GM19395 (cell line): Measurements from ENCODE around the gene ZSWIM8.
"Not testable (repeated sequence)": the region's sequence is repeated elsewhere in the genome, so short reads cannot be mapped to it uniquely, and the experiment has no call there.

ENCODE experiments used
- ATAC-seq: cut with Tn5 transposase; IDR thresholded peaks from one replicate; pipeline ENCODE4 v1.9.1; 2021; ENCODE audit warnings: mild to moderate bottlenecking, moderate library complexity; ENCODE audit not compliant: unreplicated experiment

Gene ZSWIM8

DNA sequence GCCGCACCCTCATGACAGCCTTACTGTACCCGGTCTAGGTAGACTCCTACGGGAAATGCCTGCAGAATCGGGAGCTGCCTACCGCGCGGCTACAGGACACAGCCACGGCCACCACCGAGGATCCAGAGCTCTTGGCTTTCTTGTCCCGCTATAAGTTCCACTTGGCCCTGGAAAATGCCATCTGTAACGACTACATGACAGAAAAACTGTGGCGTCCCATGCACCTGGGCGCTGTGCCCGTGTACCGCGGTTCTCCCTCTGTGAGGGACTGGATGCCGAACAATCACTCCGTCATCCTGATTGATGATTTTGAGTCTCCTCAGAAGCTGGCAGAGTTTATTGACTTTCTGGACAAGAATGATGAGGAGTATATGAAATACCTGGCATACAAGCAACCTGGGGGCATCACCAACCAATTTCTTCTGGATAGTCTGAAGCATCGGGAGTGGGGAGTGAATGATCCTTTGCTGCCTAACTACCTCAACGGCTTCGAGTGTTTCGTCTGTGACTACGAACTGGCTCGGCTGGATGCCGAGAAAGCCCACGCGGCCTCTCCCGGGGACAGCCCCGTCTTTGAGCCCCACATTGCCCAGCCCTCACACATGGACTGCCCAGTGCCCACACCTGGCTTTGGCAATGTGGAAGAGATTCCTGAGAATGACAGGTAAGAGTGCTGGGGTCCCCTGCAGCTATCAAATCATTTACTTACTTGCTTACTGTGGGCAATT is 12.1 kb upstream of the ZSWIM8 start:
- ATAC-seq: peak; percentile 21

DNA sequence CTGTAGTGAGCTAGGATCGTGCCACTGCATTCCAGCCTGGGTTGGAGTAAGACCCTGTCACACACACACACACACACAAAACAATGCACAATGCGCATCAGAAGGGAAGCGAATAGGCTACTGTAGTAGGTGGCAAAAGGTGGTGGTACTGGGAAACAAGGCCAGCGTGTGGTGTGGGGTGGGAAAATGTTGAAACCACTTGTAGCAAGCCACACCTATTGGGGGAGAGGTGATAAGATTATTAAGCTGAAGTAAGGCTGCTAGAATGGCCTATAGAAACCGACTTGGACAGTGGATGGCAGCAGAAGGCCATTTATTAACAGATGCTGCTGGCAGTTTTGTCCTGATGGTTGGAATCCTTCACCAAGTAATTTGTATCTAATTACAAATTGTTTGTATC is 10.8 kb upstream of the ZSWIM8 start:
- ATAC-seq: no peak

DNA sequence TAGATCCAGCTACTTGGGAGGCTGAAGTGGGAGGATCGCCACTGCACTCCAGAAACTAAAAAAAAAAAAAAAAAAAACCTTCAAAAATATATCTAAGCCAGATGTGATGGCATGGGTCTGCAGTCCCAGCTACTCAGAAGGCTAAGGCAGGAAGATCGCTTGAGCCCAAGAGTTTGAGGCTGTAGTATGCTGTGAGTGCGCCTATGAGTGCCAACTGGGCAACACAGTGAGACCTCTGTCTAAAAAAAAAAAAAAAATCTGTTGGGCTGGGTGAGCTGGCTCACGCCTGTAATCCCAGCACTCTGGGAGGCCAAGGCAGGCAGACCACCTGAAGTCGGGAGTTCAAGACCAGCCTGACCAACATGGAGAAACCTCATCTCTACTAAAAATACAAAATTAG is 6.4 kb upstream of the ZSWIM8 start:
- no peak for ATAC-seq

DNA sequence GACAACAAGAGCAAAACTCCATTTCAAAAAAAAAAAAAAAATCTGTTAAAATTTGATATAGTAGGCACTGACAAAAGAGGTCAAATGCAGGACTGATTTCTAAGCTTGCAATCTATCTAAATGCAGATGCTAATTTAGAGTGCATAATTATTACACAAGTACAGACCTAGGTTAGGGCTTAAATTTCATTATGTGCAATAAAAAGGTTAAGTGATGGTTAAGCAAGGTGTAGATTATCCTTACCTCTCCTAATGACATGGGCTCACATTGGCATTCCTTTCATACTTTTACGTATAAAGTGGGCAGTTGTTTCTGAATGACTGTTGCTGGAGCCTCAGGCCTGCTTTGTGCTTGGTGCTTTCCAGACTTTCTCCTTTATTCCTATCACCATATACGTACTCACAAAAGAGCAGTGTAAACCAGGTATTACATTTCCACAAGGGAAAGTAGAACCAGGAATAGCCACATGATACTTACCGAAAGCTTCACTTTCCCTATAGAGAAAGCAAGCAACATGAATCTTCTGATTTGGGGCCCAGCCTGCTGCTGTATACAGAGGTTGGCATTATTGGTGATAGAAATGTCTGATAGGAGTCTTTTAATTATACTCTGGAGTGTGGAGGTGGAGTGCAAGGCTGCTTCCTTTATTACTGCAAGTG is 5.7 kb upstream of the ZSWIM8 start:
- no peak for ATAC-seq

DNA sequence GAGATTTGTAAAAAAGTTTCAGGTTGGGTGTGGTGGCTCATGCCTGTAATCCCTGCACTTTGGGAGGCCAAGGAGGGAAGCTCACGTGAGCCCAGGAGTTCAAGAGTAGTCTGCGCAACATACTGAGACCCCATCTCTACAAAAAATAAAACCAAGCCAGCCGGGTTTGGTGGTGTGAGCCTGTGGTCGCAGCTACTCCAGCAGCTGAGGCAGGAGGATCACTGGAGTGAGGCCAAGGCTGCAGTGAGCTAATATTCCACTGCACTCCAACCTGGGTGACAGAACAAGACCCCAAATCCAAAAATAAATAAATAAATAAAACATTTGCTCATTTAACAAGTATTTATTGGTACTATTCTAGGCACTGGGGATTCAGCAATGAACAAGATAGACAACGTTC is 5.1 kb upstream of the ZSWIM8 start:
- no peak for ATAC-seq

DNA sequence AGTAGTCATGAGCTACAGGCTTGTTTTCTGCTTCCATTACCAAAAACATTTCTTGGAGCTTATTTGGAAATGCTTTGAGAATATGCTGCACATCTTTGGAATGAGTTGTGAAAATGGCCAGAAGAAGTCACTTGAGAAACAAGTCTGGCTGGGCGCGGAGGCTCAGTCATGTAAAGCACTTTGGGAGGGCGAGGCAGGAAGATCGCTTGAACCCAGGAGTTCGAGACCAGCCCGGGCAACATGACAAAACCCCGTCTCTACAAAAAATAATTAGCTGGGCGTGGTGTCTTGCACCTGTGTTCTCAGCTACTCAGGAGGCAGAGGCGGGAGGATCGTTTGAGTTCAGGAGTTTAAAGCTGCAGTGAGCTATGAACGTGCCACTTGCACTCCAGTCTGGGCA is 4.4 kb upstream of the ZSWIM8 start:
- no peak for ATAC-seq

DNA sequence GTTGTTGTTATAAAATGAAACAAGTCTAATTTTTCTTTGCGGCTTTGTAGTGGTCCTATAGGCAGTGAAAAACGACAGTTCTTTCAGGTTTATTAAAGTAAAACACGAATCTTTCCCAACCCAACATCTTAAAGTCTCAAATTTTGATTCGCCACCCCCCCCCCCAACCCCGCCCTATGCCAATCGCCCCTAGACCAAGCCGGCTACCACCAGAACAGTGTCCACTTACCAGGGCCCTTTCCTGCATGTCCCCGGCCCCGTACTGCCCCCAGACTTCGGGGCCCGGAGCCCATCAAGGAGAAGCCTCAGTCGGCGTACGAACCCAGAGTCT is 3.9 kb upstream of the ZSWIM8 start:
- no peak for ATAC-seq

DNA sequence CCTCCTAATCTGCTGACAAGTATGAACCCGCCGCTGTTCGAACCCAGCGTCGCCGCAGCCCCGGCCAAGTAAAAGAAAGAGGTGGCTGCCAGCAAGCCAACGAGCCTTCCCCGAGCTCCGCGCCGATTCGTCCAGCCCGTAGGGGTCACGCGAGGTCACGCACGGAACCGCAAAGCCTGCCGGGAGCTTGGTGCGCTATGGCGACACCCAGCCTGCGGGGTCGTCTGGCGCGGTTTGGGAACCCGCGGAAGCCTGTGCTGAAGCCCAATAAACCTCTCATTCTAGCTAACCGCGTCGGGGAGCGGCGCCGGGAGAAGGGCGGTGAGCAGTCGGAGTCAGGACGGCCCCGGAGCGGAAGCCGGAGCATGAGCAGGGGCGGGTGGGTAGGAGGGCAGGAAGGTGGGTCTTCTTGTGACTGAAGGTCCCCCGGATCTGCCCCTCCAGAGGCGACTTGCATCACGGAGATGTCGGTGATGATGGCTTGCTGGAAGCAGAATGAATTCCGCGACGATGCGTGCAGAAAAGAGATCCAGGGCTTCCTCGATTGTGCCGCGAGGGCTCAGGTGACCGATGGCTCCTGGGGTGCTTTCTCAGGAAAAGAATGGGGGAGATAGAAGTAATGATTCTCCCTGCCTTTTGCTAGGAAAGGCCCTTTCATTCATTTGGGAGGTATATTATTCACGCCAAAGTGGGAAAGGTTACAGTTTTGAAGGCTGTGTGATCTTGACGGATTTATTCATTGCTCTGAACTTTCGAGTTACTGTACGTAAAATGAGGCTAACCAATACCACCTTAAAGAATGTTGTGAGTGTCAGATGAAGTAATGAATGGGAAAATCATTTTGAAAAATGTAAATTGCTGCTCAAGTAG is 3.3 kb upstream of the ZSWIM8 start, which contains the start of gene CHCHD1:
Gene CHCHD1 (plus strand): TSS at position 170 of the 870 bp plus-strand sequence. CDS start 28 bp downstream, at position 198.
- ATAC-seq: peak; percentile 60

DNA sequence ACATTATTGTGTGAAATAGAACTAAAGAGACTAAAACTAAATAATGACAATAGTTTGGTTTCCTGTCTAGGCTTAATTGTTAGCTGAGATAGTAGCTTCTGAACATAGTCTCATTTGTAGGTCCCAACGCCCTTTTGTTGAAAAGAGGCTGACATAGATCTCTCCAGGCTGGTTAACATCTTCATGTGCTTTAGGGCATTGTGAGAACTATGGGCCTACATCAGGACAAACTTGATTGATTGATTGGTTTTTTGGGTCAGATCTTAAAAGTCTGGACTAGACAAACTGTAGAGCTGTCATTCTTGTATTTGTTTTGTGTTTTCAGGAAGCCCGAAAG is 2.7 kb upstream of the ZSWIM8 start:
- no peak for ATAC-seq

DNA sequence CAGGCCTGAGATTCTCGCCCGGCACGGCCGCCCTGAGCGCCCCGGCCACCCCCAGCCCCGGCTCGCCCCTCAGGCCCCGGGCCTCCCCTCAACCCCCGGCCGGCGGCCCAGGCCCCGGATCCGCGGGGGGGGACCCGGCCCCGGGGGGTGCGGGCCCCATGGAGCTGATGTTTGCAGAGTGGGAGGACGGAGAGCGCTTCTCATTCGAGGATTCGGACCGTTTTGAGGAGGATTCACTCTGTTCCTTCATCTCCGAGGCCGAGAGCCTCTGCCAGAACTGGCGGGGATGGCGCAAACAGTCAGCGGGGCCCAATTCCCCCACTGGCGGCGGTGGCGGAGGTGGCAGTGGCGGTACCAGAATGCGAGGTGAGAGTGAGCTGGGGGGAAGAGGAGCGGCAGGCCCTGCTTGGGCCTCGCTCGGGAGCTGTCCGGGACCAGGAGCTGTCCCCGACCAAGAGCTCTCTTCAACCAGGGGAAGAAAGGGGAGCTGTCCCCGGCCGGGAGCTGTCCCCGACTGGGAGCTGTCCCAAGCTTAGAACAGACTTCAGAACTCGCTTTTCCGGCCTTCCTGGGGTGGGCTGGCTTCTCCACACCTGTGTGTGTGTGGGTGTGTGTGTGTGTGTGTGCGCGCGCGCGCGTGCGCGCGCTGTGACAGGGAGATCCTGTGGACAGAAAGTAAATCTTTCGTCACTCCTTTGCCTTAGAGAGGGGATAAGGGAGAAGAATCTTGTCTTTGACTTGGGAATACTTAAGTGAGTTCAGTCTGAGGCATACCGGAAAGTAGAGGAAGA is 510 bp downstream of the ZSWIM8 start:
- peak; percentile 9 for ATAC-seq

DNA sequence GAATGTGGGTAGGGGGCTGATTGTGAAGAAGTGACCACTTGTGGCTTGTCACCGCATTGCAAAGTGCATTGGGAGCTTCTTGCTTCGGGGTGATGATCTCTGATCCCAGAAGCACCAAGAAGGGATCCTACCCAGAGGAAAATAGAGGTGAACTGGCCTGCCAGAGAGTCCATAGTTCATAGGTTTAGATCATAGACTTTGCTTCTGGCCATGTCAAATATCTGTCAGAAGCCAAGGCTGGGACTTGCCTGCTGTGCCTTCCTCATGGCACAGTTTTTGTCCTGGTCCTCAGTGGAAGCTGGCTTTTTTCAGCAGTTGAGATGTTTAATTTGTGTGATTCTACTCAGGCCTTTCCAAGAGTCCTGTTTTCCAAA is 1.1 kb downstream of the ZSWIM8 start:
- ATAC-seq: no peak

DNA sequence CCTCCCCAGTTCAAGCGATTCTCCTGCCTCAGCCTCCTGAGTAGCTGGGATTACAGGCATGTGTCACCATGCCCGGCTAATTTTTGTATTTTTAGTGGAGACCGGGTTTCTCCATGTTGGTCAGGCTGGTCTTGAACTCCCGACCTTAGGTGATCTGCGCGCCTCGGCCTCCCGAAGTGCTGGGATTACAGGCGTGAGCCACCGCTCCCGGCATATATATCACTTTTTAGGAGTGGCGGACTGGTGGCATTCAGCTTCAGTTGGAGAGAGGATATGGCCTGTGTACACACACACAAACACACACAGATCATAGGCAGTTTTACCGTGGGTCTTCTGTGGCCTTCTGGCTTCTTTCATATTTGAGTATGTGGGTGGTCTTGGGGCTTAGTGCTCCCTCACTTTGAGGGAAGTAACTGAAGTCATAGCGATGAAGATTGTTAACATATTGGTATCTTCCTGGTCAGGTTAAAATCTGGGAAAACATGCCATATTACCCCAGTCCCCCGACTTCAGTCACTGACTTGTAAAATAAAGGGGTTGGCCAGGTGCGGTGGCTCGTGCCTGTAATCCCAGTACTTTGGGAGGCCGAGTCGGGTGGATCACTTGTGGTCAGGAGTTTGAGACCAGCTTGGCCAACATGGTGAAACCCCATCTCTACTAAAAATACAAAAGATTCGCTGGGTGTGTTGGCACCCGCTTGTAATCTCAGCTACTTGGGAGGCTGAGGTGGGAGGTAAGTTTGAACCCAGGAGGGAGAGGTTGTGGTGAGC is 1.8 kb downstream of the ZSWIM8 start:
- ATAC-seq: not testable (repeated sequence)

DNA sequence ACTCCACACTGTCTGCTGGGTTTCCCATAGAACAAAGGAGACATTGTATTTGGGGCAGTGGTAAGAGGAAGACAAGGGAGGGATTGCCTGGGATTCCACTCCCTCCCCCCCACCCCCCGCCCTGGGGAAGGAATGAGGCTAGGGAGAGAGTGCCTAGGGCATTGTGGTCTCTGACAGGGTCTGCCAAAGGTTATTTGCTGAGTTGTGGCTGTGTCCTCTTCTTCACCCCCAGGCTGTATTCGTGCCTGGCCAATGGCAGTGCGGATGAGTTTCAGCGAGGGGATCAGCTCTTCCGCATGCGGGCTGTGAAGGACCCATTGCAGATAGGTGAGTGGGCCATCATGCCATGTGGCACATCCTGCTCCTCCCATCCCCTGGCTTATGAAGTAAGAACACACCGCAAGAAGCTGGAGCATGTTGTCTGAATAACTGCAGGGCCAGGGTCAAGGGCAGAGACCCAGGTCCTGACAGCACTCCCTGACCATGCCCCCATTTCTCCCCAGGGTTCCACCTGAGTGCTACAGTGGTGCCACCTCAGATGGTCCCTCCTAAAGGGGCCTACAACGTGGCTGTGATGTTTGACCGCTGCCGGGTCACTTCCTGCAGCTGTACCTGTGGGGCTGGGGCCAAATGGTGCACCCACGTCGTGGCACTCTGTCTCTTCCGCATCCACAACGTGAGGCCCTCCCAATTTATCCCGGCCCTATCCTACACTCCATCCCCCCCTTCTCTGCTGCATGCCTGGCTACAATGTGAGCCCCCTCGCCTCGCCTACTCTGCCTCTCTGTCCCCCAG is 3.7 kb downstream of the ZSWIM8 start:
- no peak for ATAC-seq

DNA sequence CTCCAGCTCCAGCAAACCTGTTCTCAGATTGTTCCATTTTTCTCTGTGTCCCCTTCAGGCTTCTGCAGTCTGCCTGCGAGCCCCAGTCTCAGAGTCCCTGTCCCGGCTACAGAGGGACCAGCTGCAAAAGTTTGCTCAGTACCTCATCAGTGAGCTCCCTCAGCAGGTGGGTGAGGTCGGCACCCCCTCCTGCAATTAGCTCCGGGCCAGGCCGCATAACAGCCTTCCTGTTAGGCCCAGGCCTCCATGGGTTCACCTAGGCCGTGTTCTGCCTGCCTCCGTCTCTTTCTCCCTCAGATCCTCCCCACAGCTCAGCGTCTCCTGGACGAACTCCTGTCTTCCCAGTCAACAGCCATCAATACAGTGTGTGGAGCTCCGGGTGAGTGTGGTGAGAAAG is 4.3 kb downstream of the ZSWIM8 start:
- no peak for ATAC-seq

DNA sequence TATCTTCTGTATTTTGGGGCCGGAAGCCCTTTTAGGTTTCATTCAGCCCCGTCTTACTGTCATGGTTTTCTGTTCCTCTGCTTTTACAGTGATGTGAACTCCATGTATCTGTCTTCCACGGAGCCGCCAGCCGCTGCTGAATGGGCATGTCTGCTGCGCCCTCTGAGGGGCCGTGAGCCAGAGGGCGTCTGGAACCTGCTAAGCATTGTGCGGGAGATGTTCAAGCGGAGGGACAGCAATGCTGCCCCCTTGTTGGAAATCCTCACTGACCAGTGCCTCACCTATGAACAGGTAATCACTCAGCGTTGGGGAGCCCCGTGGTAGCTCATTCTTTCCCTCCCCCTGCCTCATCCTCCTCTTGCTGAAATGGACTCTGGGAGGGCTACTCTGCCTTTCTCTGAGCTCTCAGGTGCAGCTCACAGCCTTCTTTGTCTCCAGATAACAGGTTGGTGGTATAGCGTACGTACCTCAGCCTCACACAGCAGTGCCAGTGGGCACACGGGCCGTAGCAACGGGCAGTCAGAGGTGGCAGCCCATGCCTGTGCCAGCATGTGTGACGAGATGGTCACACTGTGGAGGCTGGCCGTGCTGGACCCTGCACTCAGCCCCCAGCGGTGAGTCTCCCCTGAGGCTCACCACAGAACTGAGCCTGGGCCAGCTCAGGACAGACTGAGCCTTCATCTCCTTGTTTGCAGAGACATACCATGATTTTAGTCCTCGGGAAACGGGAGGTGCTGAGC is 5.7 kb downstream of the ZSWIM8 start:
- no peak for ATAC-seq

DNA sequence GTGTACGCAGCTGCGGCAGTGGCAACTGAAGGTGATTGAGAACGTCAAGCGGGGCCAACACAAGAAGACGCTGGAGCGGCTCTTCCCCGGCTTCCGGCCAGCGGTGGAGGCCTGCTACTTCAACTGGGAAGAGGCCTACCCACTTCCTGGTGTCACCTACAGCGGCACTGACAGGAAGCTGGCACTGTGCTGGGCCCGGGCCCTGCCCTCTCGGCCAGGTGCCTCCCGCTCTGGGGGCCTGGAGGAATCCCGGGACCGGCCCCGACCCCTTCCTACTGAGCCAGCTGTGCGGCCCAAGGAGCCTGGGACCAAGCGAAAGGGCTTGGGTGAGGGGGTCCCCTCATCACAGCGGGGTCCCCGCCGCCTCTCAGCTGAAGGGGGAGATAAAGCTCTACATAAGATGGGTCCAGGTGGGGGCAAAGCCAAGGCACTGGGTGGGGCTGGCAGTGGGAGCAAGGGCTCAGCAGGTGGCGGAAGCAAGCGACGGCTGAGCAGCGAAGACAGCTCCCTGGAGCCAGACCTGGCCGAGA is 6.5 kb downstream of the ZSWIM8 start:
- ATAC-seq: no peak

DNA sequence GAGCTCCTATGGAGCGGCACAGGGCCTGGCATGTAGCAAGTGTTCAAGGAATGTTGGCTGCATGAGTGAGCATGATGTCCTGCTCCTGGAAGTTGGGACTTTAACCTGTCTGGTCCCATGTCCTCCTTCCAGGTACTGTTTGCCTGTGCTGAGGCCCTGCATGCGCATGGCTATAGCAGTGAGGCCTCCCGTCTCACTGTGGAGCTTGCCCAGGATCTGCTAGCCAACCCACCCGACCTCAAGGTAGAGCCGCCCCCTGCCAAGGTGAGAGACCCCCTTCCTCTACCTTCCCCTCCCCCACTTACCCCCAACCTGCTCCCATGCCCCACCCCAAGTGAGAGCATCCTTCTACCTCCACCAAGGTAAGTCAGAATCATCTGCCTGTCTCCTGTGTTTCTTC is 8.1 kb downstream of the ZSWIM8 start:
- ATAC-seq: no peak

DNA sequence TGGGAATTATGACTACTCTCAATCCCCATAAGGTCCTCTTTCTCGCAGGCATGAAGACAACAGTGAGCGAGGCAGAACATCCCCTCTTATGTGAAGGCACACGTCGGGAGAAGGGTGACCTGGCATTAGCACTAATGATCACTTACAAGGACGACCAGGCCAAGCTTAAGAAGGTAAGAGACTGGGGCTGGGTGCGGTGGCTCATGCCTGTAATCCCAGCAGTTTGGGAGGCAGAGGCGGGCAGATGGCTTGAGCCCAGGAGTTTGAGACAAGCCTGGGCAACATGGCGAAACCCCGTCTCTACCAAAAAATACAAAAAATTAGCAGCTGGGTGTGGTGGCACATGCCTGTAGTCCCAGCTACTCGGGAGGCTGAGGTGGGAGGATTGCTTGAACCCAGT is 10.1 kb downstream of the ZSWIM8 start:
- not testable (repeated sequence) for ATAC-seq

DNA sequence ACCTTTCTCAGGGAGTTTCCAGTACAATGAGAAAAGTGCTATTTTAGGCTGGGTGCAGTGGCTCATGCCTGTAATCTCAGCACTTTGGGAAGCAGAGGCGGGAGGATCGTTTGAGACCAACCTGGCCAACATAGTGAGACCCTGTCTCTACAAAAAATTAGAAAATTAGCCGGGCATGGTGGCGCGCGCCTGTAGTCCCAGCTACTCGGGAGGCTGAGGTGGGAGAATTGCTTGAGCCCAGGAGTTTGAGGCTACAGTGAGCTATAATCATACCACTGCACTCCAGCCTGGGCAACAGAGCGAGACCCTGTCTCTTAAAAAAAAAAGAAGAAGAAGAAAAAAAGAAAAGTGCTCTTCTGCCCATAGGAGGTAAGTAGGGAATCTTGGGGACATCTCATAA is 10.6 kb downstream of the ZSWIM8 start:
- ATAC-seq: not testable (repeated sequence)
